ENCODE data around the gene BIRC2.

DNA sequence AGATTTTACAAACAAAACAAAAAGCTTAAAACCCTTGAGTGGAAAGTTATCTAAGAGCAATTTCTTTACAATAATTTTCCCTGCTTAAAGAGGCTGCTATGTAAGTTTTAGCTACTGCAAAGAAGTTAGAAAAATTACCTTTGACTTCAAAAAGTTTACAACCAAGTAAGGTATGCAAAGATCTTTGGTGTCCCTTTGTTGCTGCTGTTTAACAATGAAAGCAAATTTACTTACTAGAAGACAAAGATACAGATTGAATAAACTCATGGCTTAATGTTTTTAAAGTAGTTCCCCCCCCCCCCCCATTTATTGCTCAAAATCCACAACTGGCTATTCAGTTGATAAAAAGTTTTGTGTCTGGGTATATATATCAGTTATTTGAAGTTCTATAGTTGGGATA is 79.6 kb downstream of the BIRC2 start:
- TF ChIP-seq EZH2phosphoT487 (IDR thresholded peaks at IDR 0.05; ENCODE audit: insufficient read depth, low read depth) (no peak), EZH2 (IDR thresholded peaks at IDR 0.05; ENCODE audit: insufficient read depth, poor library complexity, severe bottlenecking) (no peak)
